Activated CD8-positive, alpha-beta T cell treated with anti-CD3 and anti-CD28 coated beads for 36 hours (primary cell): ENCODE data around the gene MARCOL. TPM values are rescaled to one million over a fixed set of nuclear protein-coding genes. Genes with fewer than 3 reads are reported as not detected.

ENCODE experiments used
- ATAC-seq: fragments of 200-7000 bp; cut with Tn5 transposase; one replicate; pipeline ENCODE4 v1.10.0; 2021; ENCODE audit warnings: mild to moderate bottlenecking, moderate library complexity
- CTCF ChIA-PET: fragments of 350-600 bp; sonication (Branson Sonifier 250); formaldehyde crosslinking; loops from one replicate; lab custom pipeline; 2021; ENCODE audit warnings: antibody characterized with exemption; lab: Charles Lee
- POLR2A ChIA-PET: fragments of 350-600 bp; sonication (Branson Sonifier 250); formaldehyde crosslinking; loops from one replicate; lab custom pipeline; 2021; ENCODE audit warnings: antibody characterized with exemption; lab: Charles Lee
- DNase-seq: peaks from one replicate; pipeline ENCODE4 v3.0.0-alpha.2; 2020
- H3K27ac Mint-ChIP-seq: one replicate; pipeline ENCODE4 v1.8.0; 2021; ENCODE audit warnings: mild to moderate bottlenecking, mixed read lengths
- H3K27me3 Mint-ChIP-seq: one replicate; pipeline ENCODE4 v1.8.0; 2021; ENCODE audit warnings: mixed read lengths
- H3K36me3 Mint-ChIP-seq: one replicate; pipeline ENCODE4 v1.8.0; 2021; ENCODE audit warnings: low read depth, mixed read lengths
- H3K4me1 Mint-ChIP-seq: one replicate; pipeline ENCODE4 v1.8.0; 2021; ENCODE audit warnings: low read depth, mixed read lengths
- H3K4me3 Mint-ChIP-seq: one replicate; pipeline ENCODE4 v1.8.0; 2021; ENCODE audit warnings: mild to moderate bottlenecking, moderate library complexity, mixed read lengths
- H3K9me3 Mint-ChIP-seq: one replicate; pipeline ENCODE4 v1.8.0; 2021; ENCODE audit warnings: mixed read lengths
- CTCF ChIP-seq: fragments of 200-600 bp; IDR thresholded peaks from one replicate; pipeline ENCODE4 v1.8.0; 2022; ENCODE audit warnings: antibody characterized with exemption, mild to moderate bottlenecking
- intact Hi-C: fragments of 100-400 bp; cut with micrococcal nuclease; formaldehyde crosslinking; loops from one replicate; pipeline ENCODE4 v1.10.0; 2022
- total RNA-seq, 2 experiments: library from RNA; stranded (reverse); gene quantifications; one replicate each; pipeline ENCODE4 v1.2.3, GENCODE V29; 2021

The MARCOL gene
- total RNA-seq, 2 experiments from 2014 or later, result not detected

DNA sequence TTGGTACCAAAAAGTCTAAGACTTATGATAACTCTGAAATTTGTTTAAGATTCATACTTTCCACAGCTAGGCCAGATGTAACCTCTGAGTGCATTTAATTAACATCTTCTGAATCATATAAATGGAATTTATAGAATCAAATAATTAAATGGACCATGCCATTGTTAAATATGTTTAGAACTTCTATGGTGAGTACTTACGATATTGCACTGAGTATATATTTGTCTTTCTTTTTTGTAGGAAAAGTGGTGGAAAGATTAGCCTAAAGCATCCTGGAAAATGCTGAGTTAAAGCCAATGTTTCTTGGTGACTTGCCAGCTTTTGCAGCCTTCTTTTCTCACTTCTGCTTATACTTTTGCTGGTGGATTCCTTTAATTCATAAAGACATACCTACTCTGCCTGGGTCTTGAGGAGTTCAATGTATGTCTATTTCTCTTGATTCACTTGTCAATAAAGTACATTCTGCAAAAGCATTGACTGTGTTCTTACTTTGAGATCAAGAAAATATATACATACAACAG, 23.6 kb upstream of the MARCOL start:
- Mint-ChIP-seq H3K4me1 (no peaks in the 10 kb centered on the region), H3K9me3 (no peaks in the 10 kb centered on the region), H3K27me3 (peaks cover 7% of the 10 kb centered on the region), H3K36me3 (no peaks in the 10 kb centered on the region), H3K4me3 (no peak overlapping the region), H3K27ac (no peak overlapping the region)
- ChIA-PET CTCF (no interaction called here), POLR2A (no interaction called here)
- intact Hi-C loops, result no loop called here
- DNase-seq (no peak), ATAC-seq (no peak)
- no peak for TF ChIP-seq CTCF

GRCh38 chr5:148221508-148221907, 16.8 kb upstream of the MARCOL start:
- TF ChIP-seq CTCF, result no peak
- DNase-seq (no peak), ATAC-seq (no peak)
- Mint-ChIP-seq H3K4me3 (no peak overlapping the region), H3K9me3 (no peaks in the 10 kb centered on the region), H3K4me1 (no peaks in the 10 kb centered on the region), H3K27me3 (peaks cover 10% of the 10 kb centered on the region), H3K36me3 (no peaks in the 10 kb centered on the region), H3K27ac (no peak overlapping the region)
- ChIA-PET CTCF (no interaction called here), POLR2A (no interaction called here)
- intact Hi-C loops, result no loop called here

GRCh38 chr5:148224117-148224742, 14.1 kb upstream of the MARCOL start:
- TF ChIP-seq CTCF, result no peak
- ATAC-seq (no peak), DNase-seq (no peak)
- H3K4me3 Mint-ChIP-seq, result no peak overlapping the region
- H3K9me3 Mint-ChIP-seq, result no peaks in the 10 kb centered on the region
- H3K27ac Mint-ChIP-seq, result no peak overlapping the region
- peaks cover 8% of the 10 kb centered on the region for H3K27me3 Mint-ChIP-seq
- ChIA-PET CTCF (no interaction called here), POLR2A (no interaction called here)
- no peaks in the 10 kb centered on the region for H3K36me3 Mint-ChIP-seq
- H3K4me1 Mint-ChIP-seq, result no peaks in the 10 kb centered on the region
- intact Hi-C loops, result no loop called here

- H3K27me3 Mint-ChIP-seq, result peaks cover 6% of the 10 kb centered on the region
- POLR2A ChIA-PET, result no interaction called here
These were observed 9.8 kb upstream of the MARCOL start for GRCh38 chr5:148228392-148228984.

More at GRCh38 chr5:148228392-148228984, 9.8 kb upstream of the MARCOL start:
- DNase-seq (no peak), ATAC-seq (no peak)
- Mint-ChIP-seq H3K9me3 (no peaks in the 10 kb centered on the region), H3K36me3 (no peaks in the 10 kb centered on the region), H3K4me3 (no peak overlapping the region), H3K4me1 (no peaks in the 10 kb centered on the region), H3K27ac (no peak overlapping the region)
- no peak for TF ChIP-seq CTCF
- CTCF ChIA-PET, result no interaction called here
- intact Hi-C loops, result no loop called here
